ENCODE measurements around the gene NLRP12.
"Not testable (repeated sequence)": the region's sequence is repeated elsewhere in the genome, so short reads cannot be mapped to it uniquely, and the experiment has no call there.

The NLRP12 gene, protein sequence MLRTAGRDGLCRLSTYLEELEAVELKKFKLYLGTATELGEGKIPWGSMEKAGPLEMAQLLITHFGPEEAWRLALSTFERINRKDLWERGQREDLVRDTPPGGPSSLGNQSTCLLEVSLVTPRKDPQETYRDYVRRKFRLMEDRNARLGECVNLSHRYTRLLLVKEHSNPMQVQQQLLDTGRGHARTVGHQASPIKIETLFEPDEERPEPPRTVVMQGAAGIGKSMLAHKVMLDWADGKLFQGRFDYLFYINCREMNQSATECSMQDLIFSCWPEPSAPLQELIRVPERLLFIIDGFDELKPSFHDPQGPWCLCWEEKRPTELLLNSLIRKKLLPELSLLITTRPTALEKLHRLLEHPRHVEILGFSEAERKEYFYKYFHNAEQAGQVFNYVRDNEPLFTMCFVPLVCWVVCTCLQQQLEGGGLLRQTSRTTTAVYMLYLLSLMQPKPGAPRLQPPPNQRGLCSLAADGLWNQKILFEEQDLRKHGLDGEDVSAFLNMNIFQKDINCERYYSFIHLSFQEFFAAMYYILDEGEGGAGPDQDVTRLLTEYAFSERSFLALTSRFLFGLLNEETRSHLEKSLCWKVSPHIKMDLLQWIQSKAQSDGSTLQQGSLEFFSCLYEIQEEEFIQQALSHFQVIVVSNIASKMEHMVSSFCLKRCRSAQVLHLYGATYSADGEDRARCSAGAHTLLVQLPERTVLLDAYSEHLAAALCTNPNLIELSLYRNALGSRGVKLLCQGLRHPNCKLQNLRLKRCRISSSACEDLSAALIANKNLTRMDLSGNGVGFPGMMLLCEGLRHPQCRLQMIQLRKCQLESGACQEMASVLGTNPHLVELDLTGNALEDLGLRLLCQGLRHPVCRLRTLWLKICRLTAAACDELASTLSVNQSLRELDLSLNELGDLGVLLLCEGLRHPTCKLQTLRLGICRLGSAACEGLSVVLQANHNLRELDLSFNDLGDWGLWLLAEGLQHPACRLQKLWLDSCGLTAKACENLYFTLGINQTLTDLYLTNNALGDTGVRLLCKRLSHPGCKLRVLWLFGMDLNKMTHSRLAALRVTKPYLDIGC

DNA sequence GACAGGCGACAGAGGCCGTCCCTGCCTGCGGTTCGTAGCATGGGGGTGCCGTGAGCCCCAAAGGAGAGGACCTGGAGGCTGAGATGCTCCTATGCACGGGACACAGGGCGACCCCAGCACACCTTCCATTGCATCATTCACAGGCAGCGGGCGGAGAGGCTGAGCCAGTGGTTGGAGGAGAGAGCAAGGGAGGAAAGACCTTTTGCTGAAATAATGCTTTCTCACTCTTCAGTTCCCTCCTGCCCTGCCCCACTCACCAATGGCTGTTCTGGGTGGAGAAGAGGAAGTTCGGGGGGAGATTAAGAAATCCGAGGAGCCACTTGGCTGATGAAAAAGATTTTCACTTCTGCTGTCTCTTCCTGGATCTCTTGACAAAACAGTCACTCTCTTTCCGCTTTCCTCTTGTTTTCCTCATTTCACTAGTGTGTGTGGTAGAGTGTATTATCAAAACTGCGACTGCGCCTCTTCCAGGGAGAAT is at the start of gene NLRP12:
Gene NLRP12 (minus strand): TSS at position 181 of the 478 bp plus-strand sequence. CDS start 140 bp downstream, at position 41.
- no peak within 1 kb of the TSS for H3K27ac ChIP-seq (ENCODE audit: low read depth, low read length)
- no peaks in the 10 kb centered on the region for H3K4me1 ChIP-seq (ENCODE audit: insufficient read depth, low read length)
- H3K4me3 ChIP-seq (ENCODE audit: low read depth in 1 of 2, low read length in 2 of 2), result no peak within 1 kb of the TSS
- H3K9me3 ChIP-seq (ENCODE audit: low read length), result no peaks in the 10 kb centered on the region
- no peaks in the 10 kb centered on the region for H3K36me3 ChIP-seq (ENCODE audit: insufficient read depth, low read length)
- peaks cover 0 to 6% of the 10 kb centered on the region in 2 donors for H3K27me3 ChIP-seq (ENCODE audit: control insufficient read depth in 1 of 2, insufficient read depth in 2 of 2, low read length in 2 of 2)
- H3K9ac ChIP-seq (ENCODE audit: low read length), result no peak within 1 kb of the TSS

- peaks cover 55% of the 10 kb centered on the region for H3K4me1 ChIP-seq (ENCODE audit: insufficient read depth, low read length)
- H3K36me3 ChIP-seq (ENCODE audit: insufficient read depth, low read length), result peaks cover 45% of the 10 kb centered on the region
Measured at GRCh38 chr19:53872762-53873161, 48.6 kb upstream of the NLRP12 start.

GRCh38 chr19:53871454-53871853 is 47.3 kb upstream of the NLRP12 start:
- H3K4me3 ChIP-seq (ENCODE audit: low read depth in 1 of 2, low read length in 2 of 2), result peak overlapping the region in 1 of 2 donors; percentile 37
- no peaks in the 10 kb centered on the region for H3K9me3 ChIP-seq (ENCODE audit: low read length)
- peaks cover 47% of the 10 kb centered on the region for H3K4me1 ChIP-seq (ENCODE audit: insufficient read depth, low read length)
- peaks cover 39% of the 10 kb centered on the region for H3K36me3 ChIP-seq (ENCODE audit: insufficient read depth, low read length)
- no peaks in the 10 kb centered on the region for H3K27me3 ChIP-seq (ENCODE audit: control insufficient read depth in 1 of 2, insufficient read depth in 2 of 2, low read length in 2 of 2)
- H3K27ac ChIP-seq (ENCODE audit: low read depth, low read length), result peak overlapping the region; percentile 35
- no peak overlapping the region for H3K9ac ChIP-seq (ENCODE audit: low read length)

More at GRCh38 chr19:53872762-53873161, 48.6 kb upstream of the NLRP12 start:
- Histone ChIP-seq H3K27ac (ENCODE audit: low read depth, low read length) (no peak overlapping the region), H3K4me3 (ENCODE audit: low read depth in 1 of 2, low read length in 2 of 2) (no peak overlapping the region), H3K27me3 (ENCODE audit: control insufficient read depth in 1 of 2, insufficient read depth in 2 of 2, low read length in 2 of 2) (no peaks in the 10 kb centered on the region), H3K9ac (ENCODE audit: low read length) (no peak overlapping the region), H3K9me3 (ENCODE audit: low read length) (no peaks in the 10 kb centered on the region)

DNA sequence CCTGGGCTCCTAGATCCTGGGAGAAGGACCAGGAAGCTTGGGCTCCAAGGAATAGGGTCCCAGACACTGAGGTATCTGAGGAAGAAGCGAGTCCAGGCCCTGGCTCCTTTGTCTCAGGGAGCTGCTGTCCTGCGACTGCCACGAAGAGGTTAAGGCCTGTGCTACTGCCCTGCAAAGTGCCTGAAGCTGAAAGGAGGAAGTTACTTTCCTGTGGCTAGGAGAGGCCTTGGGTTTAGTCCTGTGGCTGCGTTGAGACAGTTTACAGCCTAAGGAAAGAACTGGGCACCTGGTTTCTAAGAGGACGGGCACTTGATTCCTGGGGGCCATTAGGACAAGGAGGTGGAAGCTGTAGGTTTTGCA is 46.4 kb upstream of the NLRP12 start:
- Histone ChIP-seq H3K36me3 (ENCODE audit: insufficient read depth, low read length) (peaks cover 37% of the 10 kb centered on the region), H3K4me1 (ENCODE audit: insufficient read depth, low read length) (peaks cover 48% of the 10 kb centered on the region)

GRCh38 chr19:53869805-53870484 is 45.8 kb upstream of the NLRP12 start:
- Histone ChIP-seq H3K36me3 (ENCODE audit: insufficient read depth, low read length) (peaks cover 36% of the 10 kb centered on the region), H3K27ac (ENCODE audit: low read depth, low read length) (peak overlapping the region; percentile 98), H3K4me1 (ENCODE audit: insufficient read depth, low read length) (peaks cover 47% of the 10 kb centered on the region), H3K4me3 (ENCODE audit: low read depth in 1 of 2, low read length in 2 of 2) (peak overlapping the region; percentile 63 to 100)
- H3K9me3 ChIP-seq (ENCODE audit: low read length); H3K27me3 ChIP-seq (ENCODE audit: control insufficient read depth in 1 of 2, insufficient read depth in 2 of 2, low read length in 2 of 2); H3K9ac ChIP-seq (ENCODE audit: low read length): not testable (repeated sequence)

More for the DNA sequence above, 46.4 kb upstream of the NLRP12 start:
- Histone ChIP-seq H3K9me3 (ENCODE audit: low read length) (no peaks in the 10 kb centered on the region), H3K4me3 (ENCODE audit: low read depth in 1 of 2, low read length in 2 of 2) (peak overlapping the region in 1 of 2 donors; percentile 37), H3K9ac (ENCODE audit: low read length) (no peak overlapping the region), H3K27ac (ENCODE audit: low read depth, low read length) (peak overlapping the region; percentile 35), H3K27me3 (ENCODE audit: control insufficient read depth in 1 of 2, insufficient read depth in 2 of 2, low read length in 2 of 2) (no peaks in the 10 kb centered on the region)

GRCh38 chr19:53868892-53869804 is 45.0 kb upstream of the NLRP12 start:
- Histone ChIP-seq H3K9ac (ENCODE audit: low read length) (peak overlapping the region; percentile 100), H3K27me3 (ENCODE audit: control insufficient read depth in 1 of 2, insufficient read depth in 2 of 2, low read length in 2 of 2) (no peaks in the 10 kb centered on the region), H3K4me1 (ENCODE audit: insufficient read depth, low read length) (peaks cover 39% of the 10 kb centered on the region), H3K9me3 (ENCODE audit: low read length) (no peaks in the 10 kb centered on the region), H3K4me3 (ENCODE audit: low read depth in 1 of 2, low read length in 2 of 2) (peak overlapping the region; percentile 76 to 100), H3K36me3 (ENCODE audit: insufficient read depth, low read length) (peaks cover 28% of the 10 kb centered on the region), H3K27ac (ENCODE audit: low read depth, low read length) (peak overlapping the region; percentile 98)

DNA sequence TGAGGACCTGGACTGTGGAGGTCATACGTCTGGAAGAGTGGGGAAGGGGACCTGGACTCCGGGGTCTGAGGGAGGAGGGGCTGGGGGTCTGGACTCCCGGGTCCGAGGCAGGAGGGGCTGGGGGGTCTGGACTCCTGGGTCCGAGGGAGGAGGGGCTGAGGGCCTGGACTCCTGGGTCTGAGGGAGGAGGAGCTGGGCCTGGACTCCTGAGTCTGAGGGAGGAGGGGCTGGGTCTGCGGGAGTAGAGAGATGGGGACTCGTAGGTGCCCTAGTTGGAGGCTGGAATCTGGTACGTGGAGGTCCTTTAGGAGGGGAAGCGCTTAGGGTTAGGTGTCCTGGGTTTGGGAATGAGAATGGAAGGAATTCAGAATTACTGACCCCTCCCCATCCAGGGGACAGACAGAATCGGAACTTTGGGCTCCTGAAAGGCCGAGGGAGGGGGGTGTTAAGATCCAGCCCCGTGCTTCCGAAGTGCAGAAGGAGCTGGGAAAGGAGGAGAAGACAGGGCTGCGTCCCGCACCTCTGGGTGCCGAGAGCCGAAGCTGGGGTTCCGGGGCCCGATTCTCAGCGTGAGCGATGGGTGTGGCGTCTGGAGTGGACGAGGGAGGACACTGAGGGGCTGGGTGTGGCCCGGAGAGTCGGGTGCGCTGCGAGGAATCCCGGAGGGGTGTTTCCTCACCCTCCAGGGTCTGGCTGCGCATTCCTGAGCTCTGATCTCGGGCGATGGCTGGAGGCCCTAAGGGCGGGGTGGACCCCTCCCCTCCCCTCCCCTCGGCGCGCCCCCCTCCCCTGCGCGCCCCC is 44.2 kb upstream of the NLRP12 start:
- Histone ChIP-seq H3K9ac (ENCODE audit: low read length) (peak overlapping the region; percentile 100), H3K36me3 (ENCODE audit: insufficient read depth, low read length) (peaks cover 19% of the 10 kb centered on the region), H3K9me3 (ENCODE audit: low read length) (no peaks in the 10 kb centered on the region), H3K27ac (ENCODE audit: low read depth, low read length) (peak overlapping the region; percentile 98), H3K4me3 (ENCODE audit: low read depth in 1 of 2, low read length in 2 of 2) (peak overlapping the region; percentile 76 to 100), H3K4me1 (ENCODE audit: insufficient read depth, low read length) (peaks cover 30% of the 10 kb centered on the region), H3K27me3 (ENCODE audit: control insufficient read depth in 1 of 2, insufficient read depth in 2 of 2, low read length in 2 of 2) (no peaks in the 10 kb centered on the region)

DNA sequence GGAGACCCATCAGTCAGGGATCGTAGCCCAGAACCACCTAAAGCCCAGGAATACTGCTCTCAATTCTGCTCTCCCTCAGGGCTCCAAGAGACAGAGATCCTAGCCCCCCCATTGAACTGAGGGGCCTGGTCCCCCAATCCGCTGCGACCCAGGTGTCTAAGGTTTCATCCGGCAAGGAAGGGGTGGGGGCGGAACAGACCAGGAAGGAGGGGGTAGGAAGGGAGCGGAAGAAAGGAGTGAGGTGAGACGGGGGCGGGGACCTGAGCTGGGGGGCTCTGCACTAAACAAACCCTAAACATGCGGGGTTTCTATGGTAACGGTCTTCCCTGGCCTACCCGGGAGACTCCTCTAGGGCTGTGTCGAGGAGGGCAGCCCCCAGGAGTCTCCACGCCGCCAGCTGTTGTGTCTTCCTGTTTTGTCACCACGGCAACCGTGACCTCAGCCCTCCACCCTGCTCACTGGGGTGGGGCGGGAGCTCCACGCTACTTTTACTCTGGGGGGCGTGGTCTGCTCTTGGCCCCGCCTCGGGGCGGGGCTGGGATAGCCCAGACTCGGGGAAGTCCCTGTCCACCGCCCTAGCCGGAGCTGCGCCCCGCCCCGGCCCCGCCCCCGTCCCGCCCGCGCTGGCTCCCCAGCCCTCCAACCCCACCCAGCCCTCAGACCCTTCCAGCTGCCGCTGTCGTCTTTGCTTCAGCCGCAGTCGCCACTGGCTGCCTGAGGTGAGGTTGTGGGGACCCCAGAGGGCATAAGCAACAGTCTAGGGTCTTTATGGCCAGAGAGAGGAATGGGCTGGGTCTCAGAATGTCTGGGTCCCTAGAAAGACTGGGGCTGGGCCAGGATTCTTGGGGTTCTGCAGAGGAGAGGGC is 43.3 kb upstream of the NLRP12 start, which contains the start of gene MYADM:
Gene MYADM (plus strand): TSS at position 659 of the 866 bp plus-strand sequence. CDS start 5,647 bp downstream, outside the sequence.
- H3K27me3 ChIP-seq (ENCODE audit: control insufficient read depth in 1 of 2, insufficient read depth in 2 of 2, low read length in 2 of 2), result no peaks in the 10 kb centered on the region
- no peaks in the 10 kb centered on the region for H3K9me3 ChIP-seq (ENCODE audit: low read length)
- H3K27ac ChIP-seq (ENCODE audit: low read depth, low read length), result peak within 1 kb of the TSS; percentile 98
- peaks cover 11% of the 10 kb centered on the region for H3K36me3 ChIP-seq (ENCODE audit: insufficient read depth, low read length)
- H3K4me1 ChIP-seq (ENCODE audit: insufficient read depth, low read length), result peaks cover 24% of the 10 kb centered on the region
- H3K9ac ChIP-seq (ENCODE audit: low read length), result peak within 1 kb of the TSS; percentile 100
- peak within 1 kb of the TSS; percentile 76 to 100 for H3K4me3 ChIP-seq (ENCODE audit: low read depth in 1 of 2, low read length in 2 of 2)

- Histone ChIP-seq H3K9ac (ENCODE audit: low read length) (peak overlapping the region; percentile 94), H3K9me3 (ENCODE audit: low read length) (no peaks in the 10 kb centered on the region), H3K36me3 (ENCODE audit: insufficient read depth, low read length) (peaks cover 11% of the 10 kb centered on the region), H3K27me3 (ENCODE audit: control insufficient read depth in 1 of 2, insufficient read depth in 2 of 2, low read length in 2 of 2) (no peaks in the 10 kb centered on the region), H3K4me1 (ENCODE audit: insufficient read depth, low read length) (peaks cover 20% of the 10 kb centered on the region), H3K27ac (ENCODE audit: low read depth, low read length) (peak overlapping the region; percentile 87), H3K4me3 (ENCODE audit: low read depth in 1 of 2, low read length in 2 of 2) (peak overlapping the region; percentile 8 to 86)
Measured at GRCh38 chr19:53866865-53867224, 42.7 kb upstream of the NLRP12 start.
